ENCODE results near the gene DPP6. TPM values are rescaled to one million over a fixed set of nuclear protein-coding genes. Genes with fewer than 3 reads are reported as not detected.

DPP6 gene
- total and polyA plus RNA-seq, 9 of the 15 experiments (the other 6 are each of a cell fraction or from before 2014, with no cell fraction given), result not detected

- TF ChIP-seq RERE (CRISPR knock-in tag; IDR thresholded peaks at IDR 0.05; ENCODE audit: borderline replicate concordance) (no peak), DPF2 (IDR thresholded peaks at IDR 0.05) (peak; percentile 22; the same call in 1 of the 2 replicates), PPARD (CRISPR knock-in tag; IDR thresholded peaks at IDR 0.05) (no peak), DNMT1 (IDR thresholded peaks at IDR 0.05) (no peak), NBN (IDR thresholded peaks at IDR 0.05; ENCODE audit: low read depth) (no peak), STAT5A (IDR thresholded peaks at IDR 0.05; ENCODE audit: borderline replicate concordance, low read length) (peak; percentile 34; the same call in 1 of the 2 replicates), CBFA2T3 (IDR thresholded peaks at IDR 0.05) (peak; percentile 80), POLR2AphosphoS5 (IDR thresholded peaks at IDR 0.05; ENCODE audit: control insufficient read depth, insufficient read depth, low read depth, low read length) (0 out of 2 replicates have a peak, but pooled peaks have one; percentile 18), TEAD1 (CRISPR knock-in tag; IDR thresholded peaks at IDR 0.05) (no peak), SRSF7 (optimal IDR thresholded peaks at IDR 0.05; ENCODE audit: low read depth, low read length) (no peak), RBBP5 (IDR thresholded peaks at IDR 0.05; ENCODE audit: borderline replicate concordance, insufficient read depth, low read length, poor library complexity, severe bottlenecking) (no peak), NFE2 (IDR thresholded peaks at IDR 0.05; ENCODE audit: low read depth) (peak; percentile 55), COPS2 (conservative IDR thresholded peaks at IDR 0.05) (no peak), TFE3 (CRISPR knock-in tag; IDR thresholded peaks at IDR 0.05) (no peak), MBD2 (IDR thresholded peaks at IDR 0.05; ENCODE audit: borderline replicate concordance, low read depth) (no peak; the same call in 1 of the 2 replicates), ZBTB2 (IDR thresholded peaks at IDR 0.05) (no peak), TCF3 (CRISPR knock-in tag; IDR thresholded peaks at IDR 0.05) (peak; percentile 82), SRSF9 (IDR thresholded peaks at IDR 0.05; ENCODE audit: borderline replicate concordance, low read depth, low read length) (no peak)
- TF ChIP-seq, protein P1, sequence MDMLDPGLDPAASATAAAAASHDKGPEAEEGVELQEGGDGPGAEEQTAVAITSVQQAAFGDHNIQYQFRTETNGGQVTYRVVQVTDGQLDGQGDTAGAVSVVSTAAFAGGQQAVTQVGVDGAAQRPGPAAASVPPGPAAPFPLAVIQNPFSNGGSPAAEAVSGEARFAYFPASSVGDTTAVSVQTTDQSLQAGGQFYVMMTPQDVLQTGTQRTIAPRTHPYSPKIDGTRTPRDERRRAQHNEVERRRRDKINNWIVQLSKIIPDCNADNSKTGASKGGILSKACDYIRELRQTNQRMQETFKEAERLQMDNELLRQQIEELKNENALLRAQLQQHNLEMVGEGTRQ (CRISPR knock-in tag; IDR thresholded peaks at IDR 0.05), result no peak
Measured at GRCh38 chr7:154646126-154647013, 594.2 kb downstream of the DPP6 start (continued).
